HG03108 (cell line): ENCODE measurements around the gene FMO1.
"Not testable (repeated sequence)": the region's sequence is repeated elsewhere in the genome, so short reads cannot be mapped to it uniquely, and the experiment has no call there.

Experiments
- ATAC-seq: cut with Tn5 transposase; IDR thresholded peaks from one replicate; pipeline ENCODE4 v1.9.1; 2021; ENCODE audit warnings: moderate library complexity; ENCODE audit not compliant: unreplicated experiment

Gene FMO1

GRCh38 chr1:171248302-171248701, at the start of gene FMO1:
FMO1 (plus strand) TSS chr1:171248494; CDS start chr1:171258088, 9,594 bp downstream.
- no peak for ATAC-seq

GRCh38 chr1:171204296-171204695, 44.0 kb upstream of the FMO1 start:
- ATAC-seq: no peak

GRCh38 chr1:171206204-171206977, 41.9 kb upstream of the FMO1 start:
- no peak for ATAC-seq

GRCh38 chr1:171206978-171207355, 41.3 kb upstream of the FMO1 start:
- no peak for ATAC-seq

GRCh38 chr1:171207377-171207776, 40.9 kb upstream of the FMO1 start:
- no peak for ATAC-seq

GRCh38 chr1:171210355-171210754, 37.9 kb upstream of the FMO1 start:
- no peak for ATAC-seq

- no peak for ATAC-seq
Observed at GRCh38 chr1:171212607-171213351, 35.5 kb upstream of the FMO1 start.

- ATAC-seq: no peak
Observed at GRCh38 chr1:171213559-171214454, 34.5 kb upstream of the FMO1 start.

GRCh38 chr1:171217658-171218443, 30.4 kb upstream of the FMO1 start:
- ATAC-seq: no peak

GRCh38 chr1:171218661-171219060, 29.6 kb upstream of the FMO1 start:
- ATAC-seq: no peak

GRCh38 chr1:171219346-171220080, 28.8 kb upstream of the FMO1 start:
- ATAC-seq: no peak

- ATAC-seq: no peak
Observed at GRCh38 chr1:171220081-171220420, 28.2 kb upstream of the FMO1 start.

GRCh38 chr1:171220581-171221054, 27.7 kb upstream of the FMO1 start:
- ATAC-seq: no peak

- no peak for ATAC-seq
Observed at GRCh38 chr1:171221665-171222591, 26.4 kb upstream of the FMO1 start.

GRCh38 chr1:171222936-171223335, 25.4 kb upstream of the FMO1 start:
- ATAC-seq: no peak

GRCh38 chr1:171224257-171224656, 24.0 kb upstream of the FMO1 start:
- not testable (repeated sequence) for ATAC-seq

GRCh38 chr1:171226747-171227370, 21.4 kb upstream of the FMO1 start:
- no peak for ATAC-seq

GRCh38 chr1:171231326-171231725, 17.0 kb upstream of the FMO1 start:
- ATAC-seq: no peak
